Smooth muscle cell (in vitro differentiated cells): ENCODE data around the gene DNAJB11. TPM values are rescaled to one million over a fixed set of nuclear protein-coding genes. Genes with fewer than 3 reads are reported as not detected.
"Not testable (repeated sequence)": the region's sequence is repeated elsewhere in the genome, so short reads cannot be mapped to it uniquely, and the experiment has no call there.

Source experiments
- DNase-seq: peaks from one replicate; lab custom pipeline; 2025; ENCODE audit not compliant: unreplicated experiment; lab: John Stamatoyannopoulos, UW
- H2AFZ ChIP-seq: fragments of 200-600 bp; sonication (generic); 2 replicates; pipeline ENCODE4 v1.6.0; 2016; ENCODE audit warnings: antibody characterized with exemption, low read depth, mild to moderate bottlenecking
- H3F3A ChIP-seq: fragments of 200-600 bp; sonication (generic); 2 replicates; pipeline ENCODE4 v1.6.0; 2017; ENCODE audit warnings: antibody characterized with exemption, low read depth
- H3K27ac ChIP-seq: fragments of 200-600 bp; sonication (generic); 2 replicates; pipeline ENCODE4 v1.5.1; 2016; ENCODE audit warnings: low read depth, mild to moderate bottlenecking
- H3K27me3 ChIP-seq: fragments of 200-600 bp; sonication (generic); 2 replicates; pipeline ENCODE4 v1.6.1; 2016; ENCODE audit warnings: low read depth, mild to moderate bottlenecking
- H3K36me3 ChIP-seq: fragments of 200-600 bp; sonication (generic); 2 replicates; pipeline ENCODE4 v1.5.1; 2016; ENCODE audit warnings: low read depth
- H3K4me1 ChIP-seq: fragments of 200-600 bp; sonication (generic); 2 replicates; pipeline ENCODE4 v1.5.1; 2016; ENCODE audit warnings: low read depth
- H3K4me2 ChIP-seq: fragments of 200-600 bp; sonication (generic); 2 replicates; pipeline ENCODE4 v1.6.0; 2016; ENCODE audit warnings: mild to moderate bottlenecking
- H3K4me3 ChIP-seq: fragments of 200-600 bp; sonication (generic); 2 replicates; pipeline ENCODE4 v1.5.1; 2016; ENCODE audit warnings: mild to moderate bottlenecking
- H3K79me2 ChIP-seq: fragments of 200-600 bp; sonication (generic); 2 replicates; pipeline ENCODE4 v1.6.0; 2016; ENCODE audit warnings: low read depth, mild to moderate bottlenecking
- H3K9ac ChIP-seq: fragments of 200-600 bp; sonication (generic); 2 replicates; pipeline ENCODE4 v1.6.0; 2016; ENCODE audit warnings: low read depth
- H3K9me3 ChIP-seq: fragments of 200-600 bp; sonication (generic); replicated peaks from 2 replicates; pipeline ENCODE4 v1.5.1; 2016; ENCODE audit warnings: low read depth
- H4K20me1 ChIP-seq: fragments of 200-600 bp; sonication (generic); 2 replicates; pipeline ENCODE4 v1.6.0; 2016; ENCODE audit warnings: low read depth
- WGBS: methylation state at CpG from one replicate; pipeline ENCODE4 v1.1.7; 2016; ENCODE audit warnings: low lambda C conversion rate; 5-methylcytosine and 5-hydroxymethylcytosine counted together
- polyA plus RNA-seq: library from polyadenylated mRNA; unstranded; fragments of >200 nt; fragmentation: Nextera tagmentation; extraction: Ambion mirVana; gene quantifications from 2 replicates; pipeline ENCODE4 v1.2.1, GENCODE V29; 2016
- small RNA-seq: library from RNA; depleted of rRNA; stranded (forward); fragments of <200 nt; gene quantifications from one replicate; pipeline ENCODE3, GENCODE V24; 2014
- total RNA-seq: library from RNA; depleted of rRNA; stranded (reverse); fragments of >200 nt; gene quantifications from 2 replicates; pipeline ENCODE4 v1.2.3, GENCODE V29; 2014
- TF ChIP-seq, protein P1 (sequence below): fragments of 200-600 bp; sonication (generic); IDR thresholded peaks from 2 replicates; pipeline ENCODE4 v1.5.1; 2017; ENCODE audit warnings: borderline replicate concordance, mild to moderate bottlenecking, antibody characterized with exemption; ENCODE audit not compliant: insufficient read depth, poor library complexity, severe bottlenecking

The DNAJB11 gene
- total and polyA plus RNA-seq, 2 experiments from 2014 or later, result 103 to 136 TPM

DNA sequence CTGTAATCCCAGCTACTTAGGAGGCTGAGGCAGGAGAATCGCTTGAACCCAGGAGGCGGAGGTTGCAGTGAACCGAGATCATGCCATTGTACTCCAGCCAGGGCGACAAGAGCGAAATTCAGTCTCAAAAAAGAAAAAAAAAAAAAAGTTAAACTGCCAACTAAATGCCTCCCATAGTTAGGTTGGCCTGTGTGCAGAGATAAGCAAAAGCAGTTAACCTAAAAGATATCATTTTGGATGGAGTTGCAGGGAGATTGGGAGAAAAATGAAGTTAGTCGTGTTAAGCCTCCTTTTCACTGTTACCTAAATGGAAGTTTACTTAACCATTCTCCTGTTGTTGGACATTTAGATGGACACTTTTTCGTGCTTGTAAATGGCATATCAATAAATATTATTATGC lies 58.2 kb downstream of the DNAJB11 start:
- Histone ChIP-seq H3K27me3 (peaks cover 8% of the 10 kb centered on the region), H3K36me3 (no peaks in the 10 kb centered on the region), H3K9me3 (no peaks in the 10 kb centered on the region), H3K4me3 (no peak overlapping the region), H3K9ac (no peak overlapping the region), H3K4me1 (no peaks in the 10 kb centered on the region), H4K20me1 (no peaks in the 10 kb centered on the region), H3K27ac (no peak overlapping the region), H3F3A (no peaks in the 10 kb centered on the region), H2AFZ (no peak overlapping the region), H3K4me2 (no peak overlapping the region), H3K79me2 (no peaks in the 10 kb centered on the region)
- 87% methylated on average over 7 of the region's 7 CpGs for WGBS
- DNase-seq, result no peak
- TF ChIP-seq, protein P1, sequence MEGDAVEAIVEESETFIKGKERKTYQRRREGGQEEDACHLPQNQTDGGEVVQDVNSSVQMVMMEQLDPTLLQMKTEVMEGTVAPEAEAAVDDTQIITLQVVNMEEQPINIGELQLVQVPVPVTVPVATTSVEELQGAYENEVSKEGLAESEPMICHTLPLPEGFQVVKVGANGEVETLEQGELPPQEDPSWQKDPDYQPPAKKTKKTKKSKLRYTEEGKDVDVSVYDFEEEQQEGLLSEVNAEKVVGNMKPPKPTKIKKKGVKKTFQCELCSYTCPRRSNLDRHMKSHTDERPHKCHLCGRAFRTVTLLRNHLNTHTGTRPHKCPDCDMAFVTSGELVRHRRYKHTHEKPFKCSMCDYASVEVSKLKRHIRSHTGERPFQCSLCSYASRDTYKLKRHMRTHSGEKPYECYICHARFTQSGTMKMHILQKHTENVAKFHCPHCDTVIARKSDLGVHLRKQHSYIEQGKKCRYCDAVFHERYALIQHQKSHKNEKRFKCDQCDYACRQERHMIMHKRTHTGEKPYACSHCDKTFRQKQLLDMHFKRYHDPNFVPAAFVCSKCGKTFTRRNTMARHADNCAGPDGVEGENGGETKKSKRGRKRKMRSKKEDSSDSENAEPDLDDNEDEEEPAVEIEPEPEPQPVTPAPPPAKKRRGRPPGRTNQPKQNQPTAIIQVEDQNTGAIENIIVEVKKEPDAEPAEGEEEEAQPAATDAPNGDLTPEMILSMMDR, result no peak

- H3K9me3 ChIP-seq, result no peaks in the 10 kb centered on the region
- H2AFZ ChIP-seq, result no peak overlapping the region
- no peak overlapping the region for H3K4me3 ChIP-seq
- no peaks in the 10 kb centered on the region for H4K20me1 ChIP-seq
- no peaks in the 10 kb centered on the region for H3K79me2 ChIP-seq
- WGBS, result 59% methylated on average over 6 of the region's 6 CpGs
- no peaks in the 10 kb centered on the region for H3F3A ChIP-seq
- no peaks in the 10 kb centered on the region for H3K4me1 ChIP-seq
- DNase-seq, result no peak
- no peaks in the 10 kb centered on the region for H3K36me3 ChIP-seq
- no peak overlapping the region for H3K9ac ChIP-seq
- TF ChIP-seq, protein P1, result no peak
- peaks cover 12% of the 10 kb centered on the region for H3K27me3 ChIP-seq
- no peak overlapping the region for H3K4me2 ChIP-seq
- no peak overlapping the region for H3K27ac ChIP-seq
Observed at GRCh38 chr3:186630950-186631641, 60.6 kb downstream of the DNAJB11 start.

DNA sequence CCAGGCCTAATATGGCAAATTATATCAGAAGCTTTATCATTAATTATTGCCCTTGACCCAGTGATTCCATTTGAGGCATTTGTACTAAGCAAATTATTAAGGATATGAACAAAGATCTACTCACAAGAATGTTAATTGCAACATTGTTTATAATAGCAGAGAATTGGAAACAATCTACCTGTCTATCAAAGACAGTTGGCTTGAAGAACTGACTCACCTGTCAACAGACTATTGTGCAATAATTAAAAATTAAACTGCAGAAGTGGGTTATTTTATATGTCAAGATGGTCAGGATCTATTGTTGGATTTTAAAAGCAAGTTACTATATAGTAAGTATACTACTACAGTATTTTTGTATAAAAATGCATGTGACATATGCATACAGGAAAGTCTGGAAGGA lies 63.0 kb downstream of the DNAJB11 start:
- no peak overlapping the region for H3K4me3 ChIP-seq
- TF ChIP-seq, protein P1, result no peak

DNA sequence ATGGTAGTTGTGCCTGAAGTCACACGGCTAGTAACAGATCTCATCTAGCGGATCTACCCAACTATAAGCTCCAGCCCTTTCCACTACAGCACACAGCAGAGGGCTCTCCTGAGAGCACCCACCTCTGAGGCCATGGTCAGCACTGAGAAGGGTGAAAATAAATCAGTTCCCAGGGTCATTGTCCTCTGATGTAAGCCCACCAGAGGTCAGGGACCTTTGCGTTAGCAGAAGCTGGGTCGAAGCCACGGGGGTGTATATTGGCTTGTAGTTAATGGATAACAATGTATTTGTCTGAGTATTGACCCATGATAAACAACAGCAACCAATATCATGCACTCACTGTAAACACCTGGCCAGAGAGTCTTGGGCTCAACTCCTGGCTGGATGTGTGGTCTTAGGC lies 63.7 kb downstream of the DNAJB11 start:
- DNase-seq, result not testable (repeated sequence)

More for the DNA sequence above, 63.0 kb downstream of the DNAJB11 start:
- no peaks in the 10 kb centered on the region for H4K20me1 ChIP-seq
- no peak for DNase-seq
- H3F3A ChIP-seq, result no peaks in the 10 kb centered on the region
- H3K4me1 ChIP-seq, result no peaks in the 10 kb centered on the region
- H3K27me3 ChIP-seq, result peaks cover 8% of the 10 kb centered on the region
- H3K79me2 ChIP-seq, result no peaks in the 10 kb centered on the region
- H3K36me3 ChIP-seq, result no peaks in the 10 kb centered on the region
- no peak overlapping the region for H3K27ac ChIP-seq
- H3K9me3 ChIP-seq, result no peaks in the 10 kb centered on the region
- no peak overlapping the region for H3K4me2 ChIP-seq
- H2AFZ ChIP-seq, result no peak overlapping the region
- H3K9ac ChIP-seq, result no peak overlapping the region

More for the DNA sequence above, 63.7 kb downstream of the DNAJB11 start:
- H3K9me3 ChIP-seq, H3K27me3 ChIP-seq, H3K27ac ChIP-seq, H3K4me3 ChIP-seq, H3K9ac ChIP-seq, H3K36me3 ChIP-seq, H2AFZ ChIP-seq, H3K4me2 ChIP-seq, H3K4me1 ChIP-seq, H4K20me1 ChIP-seq, H3K79me2 ChIP-seq, H3F3A ChIP-seq: not testable (repeated sequence)
- 95% methylated on average over 5 of the region's 5 CpGs for WGBS

Small RNA genes lying within 50 kb of the gene (small RNA-seq; reads per million reads assigned to genes)
- gene RF00017, result not detected

Other genes with a start within 250 kb of the DNAJB11 start
- 1.1 TPM in 1 of 2 replicates, not detected in the other for gene DGKG, start 208.5 kb upstream of the DNAJB11 start, total RNA-seq
- 0.64 TPM in 1 of 2 replicates, not detected in the other for gene DGKG, start 208.5 kb upstream of the DNAJB11 start, polyA plus RNA-seq
- gene CRYGS, start 26.3 kb upstream of the DNAJB11 start, total RNA-seq, result 5.5 and 9.2 TPM in 2 replicates
- 6.6 and 13.5 TPM in 2 replicates for gene CRYGS, start 26.3 kb upstream of the DNAJB11 start, polyA plus RNA-seq
- 12.2 and 15.2 TPM in 2 replicates for gene TBCCD1, start 3.4 kb upstream of the DNAJB11 start, total RNA-seq
- gene TBCCD1, start 3.4 kb upstream of the DNAJB11 start, polyA plus RNA-seq, result 15.5 and 19.5 TPM in 2 replicates
- 0.18 TPM in 1 of 2 replicates, not detected in the other for gene AHSG, start 42.3 kb downstream of the DNAJB11 start, total RNA-seq
- 0.16 and 0.26 TPM in 2 replicates for gene AHSG, start 42.3 kb downstream of the DNAJB11 start, polyA plus RNA-seq
- 1.9 TPM in 1 of 2 replicates, not detected in the other for gene FETUB, start 69.7 kb downstream of the DNAJB11 start, total RNA-seq
- gene FETUB, start 69.7 kb downstream of the DNAJB11 start, polyA plus RNA-seq, result not detected in 2 replicates
- not detected in 2 replicates for gene HRG, start 95.3 kb downstream of the DNAJB11 start, total RNA-seq
- not detected in 2 replicates for gene HRG, start 95.3 kb downstream of the DNAJB11 start, polyA plus RNA-seq
- gene KNG1, start 146.6 kb downstream of the DNAJB11 start, total RNA-seq, result not detected in 2 replicates
- gene KNG1, start 146.6 kb downstream of the DNAJB11 start, polyA plus RNA-seq, result not detected in 2 replicates
- gene EIF4A2, start 212.9 kb downstream of the DNAJB11 start, total RNA-seq, result 438 and 486 TPM in 2 replicates
- 94.8 and 130 TPM in 2 replicates for gene EIF4A2, start 212.9 kb downstream of the DNAJB11 start, polyA plus RNA-seq
- gene RFC4, start 235.8 kb downstream of the DNAJB11 start, total RNA-seq, result 36.4 and 45.5 TPM in 2 replicates
- gene RFC4, start 235.8 kb downstream of the DNAJB11 start, polyA plus RNA-seq, result 24.8 and 27.8 TPM in 2 replicates